GM21526 (cell line): Measurements from ENCODE around the gene ADCY1.

Source experiments
- ATAC-seq: cut with Tn5 transposase; IDR thresholded peaks from one replicate; pipeline ENCODE4 v1.9.1; 2021; ENCODE audit warnings: moderate library complexity; ENCODE audit not compliant: unreplicated experiment, low FRiP score

The ADCY1 gene

GRCh38 chr7:45592230-45592991 is 18.2 kb downstream of the ADCY1 start:
- no peak for ATAC-seq

- no peak for ATAC-seq
These were observed 19.0 kb downstream of the ADCY1 start for GRCh38 chr7:45593121-45593541.

- ATAC-seq, result no peak
These were observed 19.7 kb downstream of the ADCY1 start for GRCh38 chr7:45593877-45594276.

- ATAC-seq, result no peak
These were observed 20.8 kb downstream of the ADCY1 start for GRCh38 chr7:45594745-45595535.

- ATAC-seq, result no peak
These were observed 21.9 kb downstream of the ADCY1 start for GRCh38 chr7:45595809-45596664.

- ATAC-seq, result no peak
These were observed 22.5 kb downstream of the ADCY1 start for GRCh38 chr7:45596665-45597095.

GRCh38 chr7:45597286-45597984 is 23.3 kb downstream of the ADCY1 start:
- ATAC-seq, result no peak

- ATAC-seq, result no peak
These were observed 24.8 kb downstream of the ADCY1 start for GRCh38 chr7:45598886-45599520.

GRCh38 chr7:45599851-45600706 is 25.9 kb downstream of the ADCY1 start:
- ATAC-seq, result no peak

GRCh38 chr7:45601094-45601493 is 26.9 kb downstream of the ADCY1 start:
- ATAC-seq, result no peak

- no peak for ATAC-seq
These were observed 27.8 kb downstream of the ADCY1 start for GRCh38 chr7:45601816-45602540.

- no peak for ATAC-seq
These were observed 31.9 kb downstream of the ADCY1 start for GRCh38 chr7:45606050-45606449.

- ATAC-seq, result no peak
These were observed 32.8 kb downstream of the ADCY1 start for GRCh38 chr7:45606931-45607330.

- ATAC-seq, result no peak
These were observed 35.0 kb downstream of the ADCY1 start for GRCh38 chr7:45609180-45609579.

GRCh38 chr7:45610019-45610418 is 35.9 kb downstream of the ADCY1 start:
- no peak for ATAC-seq

- no peak for ATAC-seq
These were observed 36.6 kb downstream of the ADCY1 start for GRCh38 chr7:45610660-45611299.

GRCh38 chr7:45617166-45617565 is 43.0 kb downstream of the ADCY1 start:
- no peak for ATAC-seq

GRCh38 chr7:45622058-45622457 is 47.9 kb downstream of the ADCY1 start:
- no peak for ATAC-seq
